Kidney glomerular epithelial cell (primary cell): Measurements from ENCODE around the gene PKP4.

Experiments used
- DNase-seq: peaks from one replicate; lab custom pipeline; 2025; lab: John Stamatoyannopoulos, UW

The PKP4 gene

DNA sequence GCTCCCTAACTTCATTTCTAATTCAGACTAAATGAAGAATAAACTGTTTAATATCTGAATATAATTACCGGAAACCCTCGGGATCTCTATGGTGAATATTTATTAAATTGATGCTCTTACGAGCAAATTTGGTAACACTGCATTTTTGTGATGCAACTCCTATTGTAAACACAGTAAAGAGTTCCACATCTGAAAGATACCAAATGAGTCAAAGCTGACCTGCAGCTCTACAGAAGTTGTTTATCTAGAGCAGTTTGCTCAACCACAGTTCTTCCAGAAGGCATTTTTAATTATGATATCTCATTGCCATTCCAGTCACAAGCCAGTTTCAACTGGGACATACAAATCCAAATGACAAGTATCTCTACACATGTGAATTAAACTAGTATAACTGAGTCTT, 129.7 kb downstream of the PKP4 start:
- DNase-seq, result peak; percentile 39

DNA sequence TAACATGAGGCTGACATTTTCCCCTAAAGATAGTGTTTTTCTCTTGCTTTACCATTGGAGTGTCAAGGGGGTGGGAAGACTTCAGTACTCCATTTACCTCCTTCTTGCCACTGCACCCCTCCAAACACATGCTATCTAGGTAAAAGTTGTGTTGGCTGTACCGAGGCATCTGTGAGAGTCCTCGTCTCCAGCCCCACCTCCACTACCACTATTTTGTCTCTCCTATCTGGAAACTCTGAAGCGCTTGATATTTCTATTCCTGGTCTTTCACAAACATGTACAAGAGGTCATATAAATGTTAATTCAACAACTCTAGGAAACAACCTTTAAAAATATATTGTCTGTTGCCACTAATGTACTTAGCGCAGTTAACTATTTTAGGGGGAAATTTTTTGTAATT, 132.6 kb downstream of the PKP4 start:
- no peak for DNase-seq

DNA sequence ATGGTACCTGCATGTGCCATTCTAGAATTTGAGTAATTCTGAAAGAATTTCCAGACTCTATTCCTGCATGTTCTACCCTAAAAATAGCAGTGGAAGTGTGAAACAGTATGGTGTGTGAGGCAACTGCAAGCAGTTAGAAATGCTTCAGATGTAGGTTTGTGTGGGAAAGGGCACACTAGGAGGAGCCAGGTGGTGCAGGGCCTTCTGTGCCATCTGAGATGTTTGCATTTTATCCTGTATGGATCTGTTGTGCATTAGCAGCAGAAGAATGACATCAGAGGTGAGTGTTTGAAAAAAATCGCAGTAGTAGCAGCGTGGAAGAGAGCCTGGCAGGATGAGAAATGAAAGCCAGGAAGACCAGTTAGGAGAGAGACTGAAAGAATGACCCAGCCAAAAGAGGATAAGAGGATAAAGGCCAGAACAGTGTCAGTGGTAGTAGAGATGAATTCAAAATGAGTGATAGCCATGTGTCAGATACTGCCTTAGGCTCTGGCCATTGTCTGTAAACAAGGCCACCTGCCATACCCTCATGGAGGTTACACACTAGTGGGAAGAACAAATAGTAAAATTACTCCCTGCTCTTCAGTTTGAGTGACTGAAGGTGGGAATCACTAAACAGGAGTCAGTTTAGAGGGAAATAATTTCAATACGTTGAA, 142.2 kb downstream of the PKP4 start:
- no peak for DNase-seq

DNA sequence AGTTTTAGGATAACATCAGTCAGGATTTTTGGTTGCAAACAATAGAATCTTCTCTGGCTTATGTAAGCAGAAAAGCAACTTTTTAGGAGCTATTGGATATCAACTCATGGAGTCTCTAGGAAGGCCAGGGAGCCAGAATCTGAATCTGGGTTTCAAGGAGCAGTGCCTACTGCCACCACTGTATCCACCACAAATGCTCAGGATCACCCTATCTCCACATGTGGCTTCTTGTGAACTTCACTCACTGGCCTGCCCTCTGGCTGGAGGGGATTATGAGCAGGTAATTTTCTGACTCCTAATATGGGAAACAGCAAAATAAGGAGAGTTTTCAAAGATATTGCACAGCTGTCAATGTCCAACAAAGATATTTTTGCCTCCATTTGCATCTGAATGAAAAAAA, 142.9 kb downstream of the PKP4 start:
- DNase-seq, result no peak

DNA sequence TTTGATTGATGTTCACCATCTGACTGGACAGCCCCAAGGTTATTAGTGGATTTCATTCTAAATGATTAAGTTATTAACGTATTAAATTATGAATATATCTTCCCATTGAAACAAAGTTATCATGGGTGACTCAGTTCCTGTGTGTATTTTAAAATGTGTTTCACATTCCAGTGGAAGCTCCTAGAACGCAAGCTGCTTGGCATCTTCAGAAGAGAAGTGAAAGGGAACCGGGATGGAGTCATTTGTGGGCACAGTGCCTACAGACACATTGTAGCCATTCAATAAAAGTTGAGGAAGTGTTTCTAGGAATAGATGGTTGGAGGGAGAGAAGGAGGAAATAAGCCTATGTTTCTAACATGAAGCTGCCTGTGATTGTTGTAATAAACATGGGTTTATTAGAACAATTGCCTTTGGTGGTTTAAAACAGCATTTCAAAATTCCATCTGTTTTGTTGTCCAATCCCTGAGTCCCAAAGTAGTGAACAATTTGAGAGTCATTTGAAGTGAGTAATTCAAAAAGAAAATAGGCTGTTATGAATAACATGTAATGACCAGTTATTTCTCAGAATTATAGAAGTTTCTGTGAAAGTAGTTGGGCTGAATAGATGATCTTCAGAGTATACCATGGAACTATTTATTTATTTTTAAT, 143.5 kb downstream of the PKP4 start:
- peak; percentile 89 for DNase-seq

DNA sequence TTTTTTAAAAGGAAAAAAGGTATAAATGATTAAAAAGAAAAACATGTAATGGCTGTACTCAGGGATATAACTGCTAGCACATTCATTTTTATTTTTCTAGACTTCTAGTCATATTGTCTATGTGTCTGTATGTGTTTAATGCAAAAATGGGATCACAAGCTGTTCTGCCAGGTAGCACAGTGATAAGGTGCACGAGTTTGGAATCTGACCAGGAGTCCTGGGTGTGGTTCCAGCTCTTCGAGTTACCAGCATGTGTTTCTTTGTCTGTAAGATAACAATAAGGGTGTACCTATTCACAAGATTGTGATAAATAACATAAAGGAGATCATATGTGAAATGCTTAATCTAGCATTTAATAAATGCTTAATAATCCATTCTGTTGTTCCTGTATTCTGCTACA, 145.3 kb downstream of the PKP4 start:
- DNase-seq, result no peak

DNA sequence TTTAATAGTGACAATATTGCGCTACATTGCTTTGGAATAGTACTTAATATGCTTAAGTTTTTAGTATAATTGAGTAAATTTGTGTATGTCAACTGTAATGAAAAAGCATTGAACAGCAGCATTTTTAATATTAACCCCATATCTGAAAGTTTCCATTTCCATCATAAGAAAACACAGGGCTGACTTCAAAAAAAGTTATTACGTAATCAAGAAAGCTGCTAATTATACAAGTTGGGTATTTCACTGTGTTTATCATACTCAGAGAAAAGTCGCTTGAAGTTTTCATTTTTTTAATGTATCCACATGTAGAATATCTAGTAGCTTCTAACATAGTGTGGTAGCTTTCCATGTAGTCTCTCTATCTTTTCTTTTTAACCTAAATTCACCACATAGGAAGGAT, 146.5 kb downstream of the PKP4 start:
- no peak for DNase-seq

DNA sequence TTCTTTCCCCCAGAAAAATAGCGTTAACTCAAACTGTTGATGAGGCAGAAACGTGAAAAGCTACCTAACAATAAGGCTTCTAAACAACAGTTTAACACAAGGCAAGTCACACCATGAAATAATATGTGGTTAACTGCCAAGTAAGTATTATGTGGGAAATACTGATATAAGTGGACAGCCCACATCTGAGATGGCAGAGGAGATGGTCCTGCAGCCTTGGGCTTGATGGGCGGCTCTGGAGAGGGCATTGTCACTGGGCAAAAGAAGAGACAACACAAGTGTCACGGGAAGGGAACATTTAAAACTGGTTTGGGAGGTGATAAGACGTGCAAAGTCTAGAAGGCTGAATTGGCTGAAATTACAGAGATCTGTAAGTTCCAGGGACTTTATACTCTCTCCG, 147.2 kb downstream of the PKP4 start:
- DNase-seq, result no peak

DNA sequence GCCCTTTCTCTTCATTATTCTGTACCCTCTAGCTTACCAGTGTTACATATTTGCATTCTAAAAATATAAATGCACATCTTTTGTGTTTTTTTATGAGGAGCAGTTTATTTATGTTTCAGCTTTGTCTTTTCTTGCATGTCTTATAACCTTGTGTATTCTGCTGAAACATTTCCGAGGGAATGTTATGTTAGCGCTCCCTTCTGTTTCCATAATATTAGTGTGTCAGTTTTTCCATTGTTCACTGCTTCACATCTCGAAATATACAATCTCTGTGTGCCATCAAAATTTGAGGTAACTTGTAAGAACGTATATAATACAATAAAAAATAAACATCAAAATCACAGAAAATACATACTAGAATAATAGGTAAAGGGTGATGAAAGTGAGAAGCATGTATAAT, 153.3 kb downstream of the PKP4 start:
- no peak for DNase-seq

DNA sequence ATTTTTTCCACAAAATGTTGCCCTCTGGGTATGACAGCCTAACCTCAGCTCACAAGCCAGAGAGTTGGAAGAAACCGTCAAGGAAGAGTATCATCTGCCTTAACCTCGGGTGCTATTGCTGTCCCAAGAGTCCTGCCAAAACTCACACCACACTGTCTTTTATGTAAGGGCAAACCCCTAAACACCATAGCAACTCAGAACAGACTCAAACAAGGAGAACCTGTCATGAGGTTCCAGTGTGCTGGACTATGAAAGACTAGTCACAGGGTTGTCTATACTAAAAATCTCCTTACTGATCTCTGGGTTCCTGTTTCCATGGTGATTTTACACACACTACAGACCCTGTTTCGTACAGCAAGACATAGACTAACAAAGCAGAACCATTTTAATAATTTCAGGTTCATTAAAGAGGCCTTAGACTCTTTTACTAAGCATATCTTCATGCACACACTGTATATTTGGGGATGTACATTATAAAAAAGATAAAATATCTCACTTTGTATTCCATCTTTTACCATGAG, 159.8 kb downstream of the PKP4 start:
- no peak for DNase-seq

DNA sequence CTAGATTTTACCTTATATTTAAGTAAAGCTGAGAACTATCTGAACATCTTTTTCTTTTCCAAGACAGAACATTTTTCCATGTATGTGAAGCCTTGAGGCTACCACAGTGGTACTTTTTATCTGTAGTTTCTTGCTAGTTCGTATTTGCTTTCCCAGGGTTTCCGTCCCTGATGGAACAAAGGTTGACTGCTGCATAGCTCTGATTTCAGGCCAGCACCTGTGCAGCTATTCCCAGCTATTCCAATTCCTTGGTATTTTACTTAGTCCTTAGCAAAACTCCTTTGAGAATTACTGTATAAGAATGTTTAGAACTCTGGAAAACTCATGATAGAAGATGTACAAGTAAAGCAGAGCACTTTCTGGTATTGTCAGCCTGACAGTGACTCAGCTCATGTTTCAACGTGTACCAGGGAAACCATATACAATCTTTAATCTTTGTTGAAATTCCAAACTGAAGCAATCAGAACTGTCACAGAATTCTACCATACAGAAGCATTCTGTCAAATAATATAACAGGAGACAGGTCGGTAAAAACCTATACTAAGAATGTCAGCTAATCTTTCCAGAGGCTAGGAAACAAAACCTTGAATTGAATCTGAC, 162.2 kb downstream of the PKP4 start:
- DNase-seq, result peak; percentile 2

DNA sequence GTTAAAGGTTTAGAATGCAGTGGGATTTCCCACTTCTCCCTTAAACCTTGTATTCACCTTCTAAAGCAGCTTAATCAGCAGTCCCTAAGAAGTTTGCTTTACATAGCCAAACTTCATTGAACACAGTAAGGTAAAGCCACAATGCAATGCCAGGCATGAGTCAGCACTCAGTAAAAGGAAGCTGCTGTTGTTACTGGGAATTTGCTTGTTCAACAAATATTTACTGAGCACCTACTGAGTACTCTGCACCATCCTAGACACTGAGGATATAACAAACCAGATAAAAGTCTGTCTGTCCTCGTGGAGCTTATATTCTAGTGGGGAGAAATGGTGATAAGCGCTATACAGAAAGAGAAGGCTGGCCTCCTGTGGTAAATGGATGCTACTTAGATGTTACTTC, 162.7 kb downstream of the PKP4 start:
- peak; percentile 30 for DNase-seq

DNA sequence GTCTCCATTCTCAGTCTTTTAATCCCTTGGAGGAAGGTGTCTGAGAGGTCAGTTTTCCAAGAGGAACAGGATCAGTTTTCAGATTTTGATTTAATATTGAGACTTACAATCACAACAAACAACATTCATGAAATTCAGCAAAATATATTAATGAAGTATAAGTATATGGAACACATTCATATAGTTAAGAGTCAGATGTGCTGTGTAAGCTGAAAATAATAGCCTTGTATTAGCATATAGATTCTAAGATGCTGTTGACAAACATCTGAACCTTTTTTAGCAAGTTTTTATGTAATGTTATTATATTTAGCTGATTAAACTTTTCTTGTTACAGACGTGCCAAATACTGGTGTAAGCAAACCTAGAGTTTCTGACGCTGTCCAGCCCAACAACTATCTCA, 163.9 kb downstream of the PKP4 start:
- no peak for DNase-seq

DNA sequence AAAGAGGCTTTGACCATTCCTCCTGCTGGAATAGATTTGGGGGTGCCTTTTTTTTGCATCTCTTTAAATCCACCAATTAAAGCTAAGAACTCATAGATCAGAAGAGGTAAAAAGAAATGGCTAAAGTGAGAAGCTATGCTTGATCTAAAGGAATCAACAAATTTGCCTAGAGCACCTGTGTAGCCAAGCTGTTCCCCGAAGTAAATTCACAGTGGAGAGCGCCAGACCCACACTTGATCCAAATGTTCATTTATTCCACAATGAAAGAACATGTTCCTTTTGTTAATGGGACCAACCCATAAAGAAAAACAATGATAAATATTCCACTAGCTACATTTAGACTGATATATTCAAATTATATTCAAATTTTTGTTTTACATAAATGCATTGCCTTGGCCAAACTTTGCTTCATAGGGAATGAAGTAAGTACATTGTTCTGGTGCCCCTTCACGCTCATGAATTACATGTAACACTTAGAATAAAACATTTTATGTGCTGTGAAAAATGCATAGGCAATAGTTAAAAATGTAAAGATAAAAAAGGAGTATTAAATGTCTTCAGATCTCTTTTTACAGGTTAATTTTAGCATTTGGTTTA, 167.4 kb downstream of the PKP4 start:
- DNase-seq, result no peak

DNA sequence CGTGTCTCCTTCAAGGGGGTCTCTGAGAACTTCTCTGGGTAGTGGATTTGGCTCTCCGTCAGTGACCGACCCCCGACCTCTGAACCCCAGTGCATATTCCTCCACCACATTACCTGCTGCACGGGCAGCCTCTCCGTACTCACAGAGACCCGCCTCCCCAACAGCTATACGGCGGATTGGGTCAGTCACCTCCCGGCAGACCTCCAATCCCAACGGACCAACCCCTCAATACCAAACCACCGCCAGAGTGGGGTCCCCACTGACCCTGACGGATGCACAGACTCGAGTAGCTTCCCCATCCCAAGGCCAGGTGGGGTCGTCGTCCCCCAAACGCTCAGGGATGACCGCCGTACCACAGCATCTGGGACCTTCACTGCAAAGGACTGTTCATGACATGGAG, 168.2 kb downstream of the PKP4 start:
- no peak for DNase-seq

DNA sequence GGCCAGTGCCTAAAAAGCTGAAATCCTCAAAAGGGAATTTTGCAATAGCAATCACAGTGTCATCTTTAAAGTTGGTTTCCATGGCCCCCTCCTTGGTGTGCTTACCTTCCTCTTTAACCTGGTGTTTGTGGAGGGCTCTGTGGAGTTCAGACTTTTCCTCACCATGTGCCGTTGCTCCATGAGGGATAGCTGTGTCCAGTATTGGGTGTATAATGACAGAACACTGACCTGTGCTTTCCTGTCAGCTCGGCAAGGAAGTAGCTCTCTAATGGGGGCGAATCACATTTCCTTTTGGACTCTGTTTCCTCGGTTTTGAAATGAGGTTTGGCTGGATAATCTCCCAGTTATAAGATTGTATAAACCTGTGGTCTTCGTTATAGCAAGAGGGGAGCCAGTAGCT, 172.4 kb downstream of the PKP4 start:
- DNase-seq, result no peak

DNA sequence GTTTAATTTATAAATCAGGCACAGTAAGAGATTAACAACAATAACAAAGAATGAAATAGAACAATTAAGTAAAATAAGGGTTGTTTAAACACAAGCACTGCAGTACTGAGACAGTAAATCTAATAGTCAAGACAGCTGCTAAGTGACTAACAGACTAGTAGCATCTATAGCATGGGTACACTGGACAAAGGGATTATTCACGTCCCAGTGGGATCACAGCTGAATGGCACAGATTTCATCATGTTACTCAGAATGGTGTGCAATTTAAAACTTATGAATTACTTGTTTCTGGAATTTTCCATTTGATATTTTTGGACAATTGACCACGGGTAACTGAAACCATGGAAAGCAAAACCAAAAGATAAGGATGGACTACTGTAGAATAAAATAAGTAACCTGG, 176.5 kb downstream of the PKP4 start:
- no peak for DNase-seq

DNA sequence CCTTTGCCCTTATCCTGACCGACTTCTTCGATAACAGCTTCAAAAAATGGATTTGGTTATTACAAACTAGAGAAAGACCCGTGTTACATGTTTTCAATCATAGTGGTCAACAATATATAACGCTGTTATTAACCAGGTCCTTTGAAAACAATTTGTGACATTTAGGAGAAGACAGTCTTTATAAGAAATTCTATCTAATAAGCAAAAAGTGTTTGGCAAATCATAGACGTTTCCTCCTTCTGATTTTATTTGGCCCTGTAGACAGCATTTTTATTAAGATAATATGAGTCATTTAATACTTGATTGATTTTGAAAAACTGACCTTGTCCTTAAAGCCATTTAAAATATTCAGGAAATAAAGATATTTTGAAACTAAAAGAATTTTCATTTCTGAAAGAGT, 177.9 kb downstream of the PKP4 start:
- DNase-seq, result no peak

DNA sequence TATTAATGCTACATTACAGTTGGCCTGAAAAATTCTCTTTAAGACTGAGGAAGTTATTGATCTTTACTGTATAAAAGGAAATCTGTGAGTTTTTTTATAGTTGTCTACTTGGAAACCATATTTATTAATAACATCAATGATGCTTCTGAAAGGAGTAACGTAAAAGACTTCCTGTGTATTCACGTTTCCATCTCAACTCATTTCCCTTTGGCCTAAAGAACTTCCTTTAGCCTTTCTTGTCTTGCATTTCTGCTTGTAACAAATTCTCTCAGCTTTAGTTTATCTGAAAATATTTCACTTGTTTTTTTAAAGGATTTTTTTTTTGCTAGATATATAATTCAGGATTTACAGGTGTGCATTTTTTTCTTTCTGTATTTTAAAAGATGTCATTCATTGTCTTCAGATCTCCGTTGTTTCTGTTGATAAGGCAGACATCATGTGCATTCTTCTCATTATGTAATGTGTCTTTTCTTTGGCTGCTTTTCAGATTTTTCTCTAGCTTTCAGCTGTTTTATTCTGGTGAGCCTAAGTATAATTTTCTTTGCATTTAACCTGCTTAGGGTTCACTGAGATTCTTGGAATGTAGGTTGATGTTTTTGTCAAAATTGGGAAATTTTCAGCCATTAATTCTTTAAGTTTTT, 179.3 kb downstream of the PKP4 start:
- DNase-seq, result no peak

DNA sequence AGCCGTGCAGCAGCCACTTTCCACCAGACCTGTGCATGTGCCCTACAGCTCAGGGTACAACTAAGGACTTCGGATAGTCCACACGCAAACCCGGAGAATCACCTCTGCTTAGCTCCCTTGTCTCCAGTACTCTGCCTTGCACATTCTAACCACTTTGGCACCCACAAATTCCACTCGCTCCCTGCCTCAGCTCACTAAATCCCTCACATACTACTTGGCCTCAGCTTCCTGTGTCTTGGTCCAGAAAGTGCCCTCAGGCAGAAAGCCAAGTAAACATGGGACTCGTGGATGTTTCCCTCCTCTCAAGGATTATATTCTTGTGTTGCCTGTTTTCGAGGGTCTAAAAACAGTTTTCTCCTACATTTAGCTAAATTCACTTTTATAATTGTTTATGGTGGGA, 180.6 kb downstream of the PKP4 start:
- DNase-seq, result no peak

DNA sequence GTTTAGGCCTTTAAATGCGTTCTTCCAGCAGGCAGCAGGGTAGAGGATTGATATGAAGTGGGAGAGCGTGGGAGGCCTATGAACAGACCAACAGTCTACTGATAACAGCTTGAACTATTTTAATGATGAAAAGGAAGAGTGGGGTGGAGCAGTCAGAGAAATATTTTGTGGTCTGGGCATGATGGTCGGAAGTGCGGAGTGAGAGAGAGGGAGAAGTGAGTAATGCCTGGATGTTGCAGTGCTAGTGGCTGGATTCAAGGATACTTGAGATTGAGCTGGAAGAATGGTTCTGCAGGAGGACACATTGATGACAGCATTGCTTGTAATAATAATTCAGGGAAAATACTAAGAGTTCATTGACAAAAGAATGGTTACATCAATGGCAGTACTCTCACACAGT, 187.4 kb downstream of the PKP4 start:
- DNase-seq, result peak; percentile 77

DNA sequence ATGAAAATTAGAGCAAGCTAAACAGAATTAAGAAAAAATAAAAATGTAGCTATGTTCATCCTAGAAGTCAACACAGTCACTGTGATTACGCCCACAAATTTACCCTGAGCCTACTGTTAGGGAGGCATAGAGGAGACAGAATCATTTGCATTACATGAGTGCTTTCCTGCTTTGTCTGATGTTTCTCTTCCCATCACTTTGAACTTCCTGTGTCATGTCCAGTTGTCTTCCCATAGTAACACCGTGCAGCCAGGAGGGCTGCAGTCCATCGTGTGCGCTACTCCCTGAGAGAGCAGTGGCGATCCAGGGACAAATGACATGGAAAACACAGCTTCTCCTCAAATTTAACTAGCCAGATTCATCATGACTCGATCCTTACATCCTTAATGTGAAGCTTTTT, 188.5 kb downstream of the PKP4 start:
- no peak for DNase-seq
